ENCODE measurements around the gene SLC1A7. TPM values are rescaled to one million over a fixed set of nuclear protein-coding genes. Genes with fewer than 3 reads are reported as not detected.

Gene SLC1A7
- total RNA-seq, 1 donor from 2014 or later: not detected

DNA sequence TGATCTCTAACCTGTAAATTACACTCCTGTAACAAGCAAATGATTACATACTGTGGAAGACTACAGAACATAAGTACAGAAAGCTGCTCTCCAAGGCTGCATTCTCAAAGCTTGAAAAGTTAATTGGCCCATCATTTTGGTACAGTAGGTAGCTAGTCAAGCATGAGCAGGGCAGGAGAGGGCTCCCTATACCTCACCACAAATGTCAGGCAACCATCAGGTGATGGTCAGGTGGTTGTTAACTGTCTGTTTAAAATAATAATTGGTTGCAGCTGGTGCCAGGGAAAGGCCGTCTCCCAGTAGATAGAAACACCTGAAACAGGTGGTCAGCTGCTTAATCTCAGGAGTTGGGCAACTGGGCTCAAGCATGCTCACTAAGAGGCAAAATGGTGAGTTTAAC, 13.1 kb upstream of the SLC1A7 start:
- H3K27me3 Mint-ChIP-seq (ENCODE audit: unreplicated experiment): no peaks in the 10 kb centered on the region
- no peak overlapping the region for H3K4me3 Mint-ChIP-seq (ENCODE audit: unreplicated experiment)
- no peaks in the 10 kb centered on the region for H3K36me3 Mint-ChIP-seq (ENCODE audit: unreplicated experiment)
- no peak overlapping the region for H3K27ac Mint-ChIP-seq (ENCODE audit: unreplicated experiment)
- no peak for DNase-seq (ENCODE audit: extremely low spot score, unreplicated experiment)
- H3K4me1 Mint-ChIP-seq (ENCODE audit: unreplicated experiment): no peaks in the 10 kb centered on the region
- H3K9me3 Mint-ChIP-seq (ENCODE audit: unreplicated experiment): no peaks in the 10 kb centered on the region
- TF ChIP-seq, protein P1, sequence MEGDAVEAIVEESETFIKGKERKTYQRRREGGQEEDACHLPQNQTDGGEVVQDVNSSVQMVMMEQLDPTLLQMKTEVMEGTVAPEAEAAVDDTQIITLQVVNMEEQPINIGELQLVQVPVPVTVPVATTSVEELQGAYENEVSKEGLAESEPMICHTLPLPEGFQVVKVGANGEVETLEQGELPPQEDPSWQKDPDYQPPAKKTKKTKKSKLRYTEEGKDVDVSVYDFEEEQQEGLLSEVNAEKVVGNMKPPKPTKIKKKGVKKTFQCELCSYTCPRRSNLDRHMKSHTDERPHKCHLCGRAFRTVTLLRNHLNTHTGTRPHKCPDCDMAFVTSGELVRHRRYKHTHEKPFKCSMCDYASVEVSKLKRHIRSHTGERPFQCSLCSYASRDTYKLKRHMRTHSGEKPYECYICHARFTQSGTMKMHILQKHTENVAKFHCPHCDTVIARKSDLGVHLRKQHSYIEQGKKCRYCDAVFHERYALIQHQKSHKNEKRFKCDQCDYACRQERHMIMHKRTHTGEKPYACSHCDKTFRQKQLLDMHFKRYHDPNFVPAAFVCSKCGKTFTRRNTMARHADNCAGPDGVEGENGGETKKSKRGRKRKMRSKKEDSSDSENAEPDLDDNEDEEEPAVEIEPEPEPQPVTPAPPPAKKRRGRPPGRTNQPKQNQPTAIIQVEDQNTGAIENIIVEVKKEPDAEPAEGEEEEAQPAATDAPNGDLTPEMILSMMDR (IDR thresholded peaks at IDR 0.05): no peak

DNA sequence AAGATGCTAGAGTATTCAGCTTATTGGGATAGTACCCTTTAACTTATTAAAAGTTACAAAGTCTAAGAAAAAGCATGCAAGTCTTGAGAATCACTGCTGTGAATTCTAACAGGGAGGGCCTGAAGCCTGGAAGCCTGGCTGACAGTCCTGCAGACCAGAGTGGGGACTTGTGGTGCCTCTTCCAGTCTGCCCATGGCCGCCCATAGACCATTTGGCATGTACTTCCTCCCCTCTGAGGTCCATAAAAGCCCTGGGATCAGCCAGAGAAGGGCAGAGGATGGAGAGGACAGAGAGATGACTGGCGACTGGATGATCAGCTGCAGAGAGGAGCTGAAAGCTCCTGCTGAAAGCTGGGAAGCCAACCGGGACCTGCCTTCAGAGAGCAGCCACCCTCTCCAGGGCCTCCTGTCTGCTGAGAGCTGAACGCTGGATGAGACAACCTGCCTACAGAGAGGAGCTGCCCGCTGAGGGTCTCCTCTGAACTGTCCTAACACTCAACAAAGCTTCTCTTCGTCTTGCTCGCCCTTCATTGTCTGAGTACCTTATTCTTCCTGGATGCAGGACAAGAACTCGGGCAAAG, 12.5 kb upstream of the SLC1A7 start:
- H3K36me3 Mint-ChIP-seq (ENCODE audit: unreplicated experiment): no peaks in the 10 kb centered on the region
- H3K9me3 Mint-ChIP-seq (ENCODE audit: unreplicated experiment): no peaks in the 10 kb centered on the region
- no peak overlapping the region for H3K4me3 Mint-ChIP-seq (ENCODE audit: unreplicated experiment)
- TF ChIP-seq, protein P1 (IDR thresholded peaks at IDR 0.05): no peak
- DNase-seq (ENCODE audit: extremely low spot score, unreplicated experiment): no peak
- H3K27me3 Mint-ChIP-seq (ENCODE audit: unreplicated experiment): no peaks in the 10 kb centered on the region
- H3K27ac Mint-ChIP-seq (ENCODE audit: unreplicated experiment): no peak overlapping the region
- no peaks in the 10 kb centered on the region for H3K4me1 Mint-ChIP-seq (ENCODE audit: unreplicated experiment)

DNA sequence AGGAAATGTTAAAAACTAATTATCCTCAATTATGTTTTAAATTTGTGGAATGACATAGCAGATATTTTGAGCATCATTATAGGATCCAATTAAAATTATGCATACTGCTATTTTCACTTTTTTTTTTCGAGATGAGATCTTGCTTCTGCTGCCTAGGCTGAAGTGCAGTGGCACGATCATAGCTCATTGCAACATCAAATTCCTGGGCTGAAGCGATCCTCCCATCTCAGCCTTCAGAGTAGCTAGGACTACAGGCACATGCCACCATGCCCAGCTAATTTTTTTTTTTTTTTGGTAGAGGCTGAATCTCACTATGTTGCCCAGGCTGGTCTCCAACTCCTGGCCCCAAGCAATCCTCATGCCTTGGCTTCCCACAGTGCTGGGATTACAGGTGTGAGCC, 11.3 kb upstream of the SLC1A7 start:
- DNase-seq (ENCODE audit: extremely low spot score, unreplicated experiment): no peak
- H3K36me3 Mint-ChIP-seq (ENCODE audit: unreplicated experiment): no peaks in the 10 kb centered on the region
- H3K27me3 Mint-ChIP-seq (ENCODE audit: unreplicated experiment): no peaks in the 10 kb centered on the region
- H3K27ac Mint-ChIP-seq (ENCODE audit: unreplicated experiment): no peak overlapping the region
- no peak overlapping the region for H3K4me3 Mint-ChIP-seq (ENCODE audit: unreplicated experiment)
- H3K9me3 Mint-ChIP-seq (ENCODE audit: unreplicated experiment): no peaks in the 10 kb centered on the region
- H3K4me1 Mint-ChIP-seq (ENCODE audit: unreplicated experiment): no peaks in the 10 kb centered on the region
- TF ChIP-seq, protein P1 (IDR thresholded peaks at IDR 0.05): no peak

DNA sequence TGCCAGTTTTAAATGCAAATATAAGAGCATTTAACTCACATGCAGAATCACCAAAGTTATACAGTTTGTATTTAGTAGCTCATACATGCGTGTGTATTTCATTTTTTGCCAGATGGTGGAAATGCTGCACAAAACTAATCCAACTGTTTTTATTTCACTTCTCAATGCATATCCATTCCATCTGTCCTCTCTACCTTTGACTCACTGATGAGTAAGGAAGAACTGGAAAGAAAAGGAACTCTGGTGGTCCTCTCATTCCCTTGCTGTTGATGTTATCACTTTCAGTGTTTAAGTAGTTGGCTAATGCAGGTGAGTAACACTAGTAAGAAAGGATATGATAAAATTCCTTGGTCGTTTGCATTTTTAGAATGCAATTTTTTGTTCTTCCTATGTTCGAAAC, 5.7 kb upstream of the SLC1A7 start:
- H3K27me3 Mint-ChIP-seq (ENCODE audit: unreplicated experiment): no peaks in the 10 kb centered on the region
- H3K27ac Mint-ChIP-seq (ENCODE audit: unreplicated experiment): no peak overlapping the region
- no peaks in the 10 kb centered on the region for H3K36me3 Mint-ChIP-seq (ENCODE audit: unreplicated experiment)
- H3K9me3 Mint-ChIP-seq (ENCODE audit: unreplicated experiment): no peaks in the 10 kb centered on the region
- DNase-seq (ENCODE audit: extremely low spot score, unreplicated experiment): no peak
- TF ChIP-seq, protein P1 (IDR thresholded peaks at IDR 0.05): no peak
- H3K4me1 Mint-ChIP-seq (ENCODE audit: unreplicated experiment): peaks cover 23% of the 10 kb centered on the region
- H3K4me3 Mint-ChIP-seq (ENCODE audit: unreplicated experiment): no peak overlapping the region

DNA sequence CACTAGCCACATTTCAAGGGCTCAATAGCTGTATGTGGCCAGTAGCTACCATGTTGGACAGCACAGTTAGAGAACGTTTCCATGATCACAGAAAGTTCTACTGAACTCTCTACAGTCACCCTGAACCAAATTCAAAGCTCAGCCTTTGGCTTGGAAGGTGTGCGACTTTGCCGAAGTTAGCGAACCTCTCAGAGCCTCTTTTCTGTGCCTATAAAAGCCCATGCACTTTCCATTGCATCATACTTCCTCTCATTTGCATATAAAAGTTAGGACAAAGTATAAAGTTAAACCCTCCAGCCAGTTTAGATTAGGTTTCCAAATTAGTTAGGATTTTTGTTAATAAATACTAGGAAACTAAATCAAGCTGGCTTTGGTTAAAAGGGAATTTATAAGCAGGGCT, 4.7 kb upstream of the SLC1A7 start:
- H3K27me3 Mint-ChIP-seq (ENCODE audit: unreplicated experiment): no peaks in the 10 kb centered on the region
- H3K36me3 Mint-ChIP-seq (ENCODE audit: unreplicated experiment): no peaks in the 10 kb centered on the region
- H3K27ac Mint-ChIP-seq (ENCODE audit: unreplicated experiment): peak overlapping the region; percentile 98
- TF ChIP-seq, protein P1 (IDR thresholded peaks at IDR 0.05): no peak
- H3K4me1 Mint-ChIP-seq (ENCODE audit: unreplicated experiment): peaks cover 23% of the 10 kb centered on the region
- no peaks in the 10 kb centered on the region for H3K9me3 Mint-ChIP-seq (ENCODE audit: unreplicated experiment)
- no peak overlapping the region for H3K4me3 Mint-ChIP-seq (ENCODE audit: unreplicated experiment)
- DNase-seq (ENCODE audit: extremely low spot score, unreplicated experiment): no peak

Measured in osteocyte (in vitro differentiated cells).